ENCODE measurements around the gene DUSP11. TPM values are rescaled to one million over a fixed set of nuclear protein-coding genes. Genes with fewer than 3 reads are reported as not detected.
"Not testable (repeated sequence)": the region's sequence is repeated elsewhere in the genome, so short reads cannot be mapped to it uniquely, and the experiment has no call there.

Gene DUSP11
- total RNA-seq, 1 donor from 2014 or later = 38.1 TPM

DNA sequence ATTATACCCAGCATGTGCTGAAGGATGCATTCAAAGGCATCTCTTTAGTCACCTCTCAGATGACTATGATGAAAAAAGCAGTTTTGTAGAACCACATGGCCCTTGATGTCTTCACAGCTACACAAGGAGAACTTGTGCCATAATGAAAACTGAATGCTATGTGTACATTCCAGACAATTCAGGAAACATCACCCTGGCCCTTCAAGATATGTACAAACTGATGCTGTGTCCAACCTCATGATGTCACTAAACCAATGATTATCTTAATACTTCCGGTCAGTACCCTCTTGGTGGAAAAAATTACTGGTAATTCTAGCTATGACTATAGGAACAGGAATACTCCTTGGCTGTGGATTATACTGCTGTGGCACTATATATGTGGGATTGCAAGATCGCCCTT, 20.0 kb downstream of the DUSP11 start:
- H3K27me3 Mint-ChIP-seq = no peaks in the 10 kb centered on the region
- no peak overlapping the region for H3K27ac Mint-ChIP-seq
- peaks cover 49% of the 10 kb centered on the region for H3K36me3 Mint-ChIP-seq (ENCODE audit: low read depth)
- H3K4me1 Mint-ChIP-seq = no peaks in the 10 kb centered on the region
- H3K4me3 Mint-ChIP-seq = no peak overlapping the region
- no peaks in the 10 kb centered on the region for H3K9me3 Mint-ChIP-seq
- intact Hi-C loops (cut with micrococcal nuclease) = no loop called here
- DNase-seq = no peak

- H3K9me3 Mint-ChIP-seq = peaks cover 2% of the 10 kb centered on the region
- H3K4me1 Mint-ChIP-seq = peaks cover 2% of the 10 kb centered on the region
- H3K36me3 Mint-ChIP-seq (ENCODE audit: low read depth) = peaks cover 53% of the 10 kb centered on the region
- H3K27ac Mint-ChIP-seq = no peak overlapping the region
- no peaks in the 10 kb centered on the region for H3K27me3 Mint-ChIP-seq
- DNase-seq = no peak
- H3K4me3 Mint-ChIP-seq = no peak overlapping the region
- intact Hi-C loops (cut with micrococcal nuclease) = no loop called here
These were observed 20.6 kb downstream of the DUSP11 start for GRCh38 chr2:73759285-73759764.

DNA sequence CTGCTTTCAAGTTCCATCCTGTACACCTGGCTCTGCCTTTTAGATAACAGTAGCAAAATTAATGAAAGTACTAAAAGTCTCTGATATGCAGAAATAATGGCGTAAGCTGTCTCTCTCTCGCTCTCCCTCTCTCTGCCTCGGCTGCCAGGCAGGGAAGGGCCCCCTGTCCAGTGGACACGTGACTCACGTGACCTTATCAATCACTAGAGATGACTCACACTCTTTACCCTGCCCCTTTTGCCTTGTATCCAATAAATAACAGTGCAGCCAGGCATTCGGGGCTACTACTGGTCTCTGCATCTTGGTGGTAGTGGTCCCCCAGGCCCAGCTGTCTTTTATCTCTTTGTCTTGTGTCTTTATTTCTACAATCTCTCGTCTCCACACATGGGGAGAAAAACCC, 25.6 kb downstream of the DUSP11 start:
- H3K36me3 Mint-ChIP-seq (ENCODE audit: low read depth) = peaks cover 43% of the 10 kb centered on the region
- H3K27me3 Mint-ChIP-seq; DNase-seq; H3K4me3 Mint-ChIP-seq; intact Hi-C loops (cut with micrococcal nuclease); H3K9me3 Mint-ChIP-seq; H3K4me1 Mint-ChIP-seq; H3K27ac Mint-ChIP-seq: not testable (repeated sequence)

DNA sequence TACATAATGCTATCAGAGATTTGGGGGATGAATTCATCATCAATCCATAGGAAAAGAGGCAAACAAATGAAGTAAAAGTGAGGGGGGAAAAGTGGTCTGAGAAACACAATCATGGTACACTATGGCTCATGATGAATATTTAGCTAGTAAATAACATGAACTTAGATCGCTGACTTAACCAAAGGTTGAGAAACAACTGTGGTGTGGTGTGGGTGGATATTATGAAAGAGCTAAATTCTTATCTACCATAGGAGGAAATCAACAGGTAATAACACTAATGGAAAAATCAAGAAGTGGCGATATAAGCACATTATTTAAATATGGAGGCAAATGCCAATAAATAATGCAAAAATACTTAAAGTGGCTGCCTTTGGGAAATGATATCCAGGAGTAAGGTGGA, 30.6 kb downstream of the DUSP11 start:
- peaks cover 9% of the 10 kb centered on the region for H3K4me1 Mint-ChIP-seq
- peaks cover 2% of the 10 kb centered on the region for H3K9me3 Mint-ChIP-seq
- no peak overlapping the region for H3K4me3 Mint-ChIP-seq
- no peaks in the 10 kb centered on the region for H3K27me3 Mint-ChIP-seq
- intact Hi-C loops (cut with micrococcal nuclease) = no loop called here
- peaks cover 52% of the 10 kb centered on the region for H3K36me3 Mint-ChIP-seq (ENCODE audit: low read depth)
- no peak overlapping the region for H3K27ac Mint-ChIP-seq
- no peak for DNase-seq

DNA sequence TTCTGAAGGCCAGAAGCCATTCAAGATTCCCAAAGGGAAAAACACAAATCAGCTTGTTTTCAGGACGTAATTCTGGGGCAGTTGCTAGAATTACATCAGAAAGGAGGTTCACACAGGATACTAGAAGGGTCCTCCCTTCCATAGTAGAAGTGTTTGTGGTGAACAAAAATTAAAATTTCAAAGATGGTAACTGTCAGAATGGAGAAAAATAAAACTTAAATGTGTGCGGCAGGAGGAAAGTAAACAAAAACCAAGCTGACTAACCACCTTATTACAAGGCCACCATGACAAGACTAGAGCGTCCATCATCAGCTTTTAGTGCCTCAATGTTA, 33.1 kb downstream of the DUSP11 start:
- intact Hi-C loops (cut with micrococcal nuclease) = no loop called here
- H3K4me3 Mint-ChIP-seq = no peak overlapping the region
- H3K4me1 Mint-ChIP-seq = peaks cover 9% of the 10 kb centered on the region
- peaks cover 46% of the 10 kb centered on the region for H3K36me3 Mint-ChIP-seq (ENCODE audit: low read depth)
- H3K9me3 Mint-ChIP-seq = no peaks in the 10 kb centered on the region
- no peak overlapping the region for H3K27ac Mint-ChIP-seq
- no peak for DNase-seq
- no peaks in the 10 kb centered on the region for H3K27me3 Mint-ChIP-seq

- Mint-ChIP-seq H3K4me1 (peaks cover 9% of the 10 kb centered on the region), H3K36me3 (ENCODE audit: low read depth) (peaks cover 50% of the 10 kb centered on the region), H3K27me3 (no peaks in the 10 kb centered on the region), H3K9me3 (no peaks in the 10 kb centered on the region), H3K27ac (no peak overlapping the region), H3K4me3 (no peak overlapping the region)
- DNase-seq = no peak
- intact Hi-C loops (cut with micrococcal nuclease) = no loop called here
These were observed 33.7 kb downstream of the DUSP11 start for GRCh38 chr2:73746015-73746876.

DNA sequence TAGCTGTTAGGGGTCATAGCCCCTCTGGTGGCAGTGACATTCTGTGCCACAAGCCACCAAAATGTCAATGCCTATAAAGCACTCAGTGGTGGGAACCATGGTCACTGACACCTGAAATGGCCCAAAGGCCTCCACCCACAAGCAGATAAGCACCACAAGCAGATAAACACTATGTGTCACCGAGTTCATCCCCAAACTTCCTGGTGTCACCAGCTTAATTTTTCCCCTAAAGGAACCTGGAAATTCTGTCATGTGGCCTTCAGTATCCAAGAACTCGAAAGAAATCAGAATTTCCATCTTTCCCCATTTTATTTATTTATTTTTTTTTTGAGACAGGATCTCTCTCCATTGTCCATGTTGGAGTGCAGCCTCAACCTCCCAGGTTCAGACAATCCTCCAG, 39.1 kb downstream of the DUSP11 start:
- Mint-ChIP-seq H3K4me1 (peaks cover 10% of the 10 kb centered on the region), H3K4me3 (no peak overlapping the region), H3K9me3 (peaks cover 5% of the 10 kb centered on the region), H3K36me3 (ENCODE audit: low read depth) (peaks cover 40% of the 10 kb centered on the region), H3K27ac (no peak overlapping the region), H3K27me3 (no peaks in the 10 kb centered on the region)
- DNase-seq = no peak
- intact Hi-C loops (cut with micrococcal nuclease) = no loop called here

DNA sequence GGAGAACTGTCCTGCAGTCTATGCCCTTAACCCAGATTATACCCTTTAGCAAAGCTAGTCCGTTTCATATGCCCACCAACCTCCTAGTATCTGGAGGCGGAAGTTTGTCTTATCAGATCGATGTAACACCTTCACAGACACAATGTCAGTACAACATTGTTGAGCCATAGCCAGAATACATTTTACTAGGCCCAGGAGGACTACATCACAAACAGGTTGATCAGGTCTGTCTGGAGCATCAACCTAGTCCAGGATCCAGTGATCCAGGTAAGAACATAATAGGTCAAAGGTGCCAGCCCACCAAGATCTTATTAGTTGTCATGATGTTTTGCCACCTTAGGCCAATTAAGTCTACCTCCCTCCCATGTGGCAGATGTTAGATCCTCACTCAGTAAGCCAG, 40.8 kb downstream of the DUSP11 start:
- Mint-ChIP-seq H3K4me3 (no peak overlapping the region), H3K36me3 (ENCODE audit: low read depth) (peaks cover 33% of the 10 kb centered on the region), H3K27me3 (no peaks in the 10 kb centered on the region), H3K9me3 (peaks cover 5% of the 10 kb centered on the region), H3K27ac (no peak overlapping the region), H3K4me1 (peaks cover 10% of the 10 kb centered on the region)
- intact Hi-C loops (cut with micrococcal nuclease) = loop anchor here (5.0 to 10.0 kb wide), 2 partner anchors 406 to 447 kb away; partner anchors contain the start of genes BOLA3 and EGR4
- no peak for DNase-seq

DNA sequence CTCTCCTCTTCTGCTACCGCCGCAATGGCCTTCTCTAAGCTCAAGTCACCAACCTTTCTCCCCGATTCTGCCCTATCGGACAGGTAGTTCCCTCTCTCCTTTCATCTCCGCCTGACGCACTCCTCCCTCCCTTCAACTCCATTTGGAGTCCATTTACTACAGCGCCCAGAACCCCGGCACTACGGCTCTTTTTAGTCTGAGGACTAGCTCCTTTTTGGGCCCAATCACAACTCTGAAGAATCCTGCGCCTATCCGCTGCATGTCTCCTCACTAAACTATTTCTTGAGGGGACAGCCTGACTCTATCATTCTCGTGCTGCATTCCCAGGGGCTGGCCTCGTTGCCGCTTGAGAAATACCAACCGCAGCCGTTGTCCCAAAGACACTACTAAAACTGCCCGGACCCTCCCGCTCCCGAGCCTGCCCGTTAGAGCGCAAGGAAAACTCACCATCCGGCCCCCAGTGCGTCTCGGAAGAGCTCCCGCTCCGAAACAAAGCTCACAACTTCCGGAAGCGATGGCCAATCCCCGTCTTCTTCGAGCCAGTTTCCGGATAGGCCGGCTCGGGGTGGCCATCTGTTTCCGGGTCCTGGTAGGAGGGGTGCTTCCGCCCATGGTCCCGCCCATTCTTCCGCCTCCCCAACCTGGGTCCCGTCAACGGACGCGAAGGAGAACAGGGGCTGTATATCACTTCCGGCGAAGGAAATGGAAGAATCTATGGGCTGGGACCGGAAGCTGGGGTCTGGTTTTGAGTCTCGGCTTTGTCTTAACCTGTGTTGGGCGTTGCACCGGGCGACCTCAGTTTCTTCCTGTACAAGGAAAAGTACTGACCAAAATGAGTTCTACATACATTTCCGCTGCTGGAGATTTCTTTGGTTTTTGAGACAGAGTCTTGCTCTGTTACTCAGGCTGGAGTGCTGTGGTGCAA, 42.8 kb downstream of the DUSP11 start, which contains the start of gene TPRKB:
TSS of gene TPRKB (minus strand) at position 491 of the 925 bp plus-strand sequence. CDS start 2,776 bp downstream, outside the sequence.
- H3K27ac Mint-ChIP-seq = peak within 1 kb of the TSS; percentile 91
- no peaks in the 10 kb centered on the region for H3K27me3 Mint-ChIP-seq
- DNase-seq = peak; percentile 98
- H3K9me3 Mint-ChIP-seq = peaks cover 5% of the 10 kb centered on the region
- H3K4me1 Mint-ChIP-seq = peaks cover 10% of the 10 kb centered on the region
- intact Hi-C loops (cut with micrococcal nuclease) = loop anchor here (1.0 to 10.0 kb wide), 9 partner anchors 43 to 746 kb away; partner anchors contain the start of genes BOLA3, DGUOK, DUSP11 and EGR4
- peaks cover 31% of the 10 kb centered on the region for H3K36me3 Mint-ChIP-seq (ENCODE audit: low read depth)
- peak within 1 kb of the TSS; percentile 100 for H3K4me3 Mint-ChIP-seq

- Mint-ChIP-seq H3K9me3 (peaks cover 5% of the 10 kb centered on the region), H3K4me1 (peaks cover 10% of the 10 kb centered on the region), H3K27ac (peak overlapping the region; percentile 91), H3K4me3 (peak overlapping the region; percentile 100), H3K27me3 (no peaks in the 10 kb centered on the region), H3K36me3 (ENCODE audit: low read depth) (peaks cover 33% of the 10 kb centered on the region)
- DNase-seq = no peak
- intact Hi-C loops (cut with micrococcal nuclease) = loop anchor here (2.0 to 10.0 kb wide), 3 partner anchors 408 to 666 kb away; partner anchors contain the start of genes BOLA3, EGR4 and SFXN5
These were observed 43.5 kb downstream of the DUSP11 start for GRCh38 chr2:73736378-73736777.

GRCh38 chr2:73730810-73731209, 49.1 kb downstream of the DUSP11 start:
- Mint-ChIP-seq H3K27ac (peak overlapping the region; percentile 10), H3K4me1 (no peaks in the 10 kb centered on the region), H3K9me3 (no peaks in the 10 kb centered on the region), H3K27me3 (no peaks in the 10 kb centered on the region), H3K36me3 (ENCODE audit: low read depth) (peaks cover 45% of the 10 kb centered on the region), H3K4me3 (no peak overlapping the region)
- intact Hi-C loops (cut with micrococcal nuclease) = loop anchor here (10.0 kb wide), 1 partner anchor 414 kb away; the partner anchor contains the start of gene BOLA3
- no peak for DNase-seq

DNA sequence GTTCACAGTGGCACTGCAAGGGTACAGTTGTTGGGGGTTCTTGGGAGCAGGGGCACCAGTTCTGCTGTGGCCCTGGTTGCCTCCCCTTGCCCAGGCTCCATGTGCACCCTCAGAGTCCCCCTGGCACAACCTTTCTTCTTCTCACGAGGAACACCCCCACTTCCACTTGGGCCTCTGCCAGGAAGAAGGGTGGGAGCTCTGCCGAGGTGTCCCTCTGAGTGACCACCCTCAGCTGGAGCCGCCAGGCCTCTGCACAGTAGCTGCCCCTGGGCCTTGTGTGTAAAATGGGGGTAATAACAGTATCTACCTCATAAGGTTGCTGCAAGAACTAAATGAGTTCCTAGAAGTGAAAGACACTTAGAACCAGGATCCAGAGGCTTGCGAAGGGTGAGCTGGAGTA, 51.2 kb downstream of the DUSP11 start:
- peaks cover 41% of the 10 kb centered on the region for H3K36me3 Mint-ChIP-seq (ENCODE audit: low read depth)
- H3K9me3 Mint-ChIP-seq = no peaks in the 10 kb centered on the region
- no peaks in the 10 kb centered on the region for H3K27me3 Mint-ChIP-seq
- no peak for DNase-seq
- no peak overlapping the region for H3K27ac Mint-ChIP-seq
- H3K4me1 Mint-ChIP-seq = no peaks in the 10 kb centered on the region
- intact Hi-C loops (cut with micrococcal nuclease) = no loop called here
- no peak overlapping the region for H3K4me3 Mint-ChIP-seq

- peaks cover 37% of the 10 kb centered on the region for H3K36me3 Mint-ChIP-seq (ENCODE audit: low read depth)
- intact Hi-C loops (cut with micrococcal nuclease) = no loop called here
- DNase-seq = no peak
- H3K9me3 Mint-ChIP-seq = no peaks in the 10 kb centered on the region
- no peak overlapping the region for H3K27ac Mint-ChIP-seq
- no peaks in the 10 kb centered on the region for H3K4me1 Mint-ChIP-seq
- H3K4me3 Mint-ChIP-seq = no peak overlapping the region
- H3K27me3 Mint-ChIP-seq = no peaks in the 10 kb centered on the region
These were observed 51.9 kb downstream of the DUSP11 start for GRCh38 chr2:73728043-73728442.

Measured in activated CD4-positive, alpha-beta T cell treated with anti-CD3 and anti-CD28 coated beads, Interleukin-2, amount 10 ng/mL, durations not matched to agents 24 days and 14 days (primary cell).